Endothelial cell of umbilical vein (primary cell): ENCODE results near the gene SSBP3. TPM values are rescaled to one million over a fixed set of nuclear protein-coding genes. Genes with fewer than 3 reads are reported as not detected.

Experiments used
- BruUV-seq: library from RNA; stranded (reverse); fragments of 400-500 nt; replicated peaks from 2 replicates; lab custom pipeline; 2021; lab: Mats Ljungman, UMichigan
- CTCF ChIA-PET: fragments of 300-600, 350-600 bp; sonication (Branson Sonifier 250); formaldehyde crosslinking; loops from one replicate; lab custom pipeline; 2021; ENCODE audit warnings: antibody characterized with exemption, inconsistent platforms; lab: Charles Lee
- POLR2A ChIA-PET: fragments of 300-600, 350-600 bp; sonication (Branson Sonifier 250); formaldehyde crosslinking; loops from one replicate; lab custom pipeline; 2021; ENCODE audit warnings: antibody characterized with exemption, inconsistent platforms; lab: Charles Lee
- DNase-seq: peaks from one replicate; pipeline ENCODE4 v3.0.0-alpha.2; 2011; ENCODE audit warnings: low read depth, low spot score
- FAIRE-seq: peaks from 2 replicates; lab custom pipeline; 2011; peaks lifted over from hg19 to GRCh38; lab: Jason Lieb, UNC
- H2AFZ ChIP-seq: 2 replicates; pipeline ENCODE4 v1.6.0; 2012; ENCODE audit warnings: low read depth, low read length, control low read depth, inconsistent platforms
- H3K27ac ChIP-seq: 2 replicates; pipeline ENCODE4 v1.5.1; 2011; ENCODE audit warnings: low read depth, mild to moderate bottlenecking, control low read depth, low read length, moderate library complexity; ENCODE audit not compliant: insufficient read depth
- H3K27me3 ChIP-seq, 2 experiments: 2 replicates each; pipeline versions ENCODE4 v1.6.0 to v1.6.1; 2011; ENCODE audit warnings: low read length in 2 of 2, mixed read lengths in 1 of 2; ENCODE audit not compliant: control insufficient read depth in 2 of 2, insufficient read depth in 2 of 2
- H3K36me3 ChIP-seq, 2 experiments: 2 replicates in 1 of 2; 3 replicates in 1 of 2; pipeline ENCODE4 v1.5.1; 2011; ENCODE audit warnings: low read length in 2 of 2, mild to moderate bottlenecking in 1 of 2, moderate library complexity in 1 of 2; ENCODE audit not compliant: control insufficient read depth in 2 of 2, insufficient read depth in 2 of 2; ENCODE audit errors: extremely low read depth in 1 of 2
- H3K4me1 ChIP-seq: 3 replicates; pipeline ENCODE4 v1.5.1; 2011; ENCODE audit warnings: mild to moderate bottlenecking, low read length; ENCODE audit not compliant: control insufficient read depth, insufficient read depth; ENCODE audit errors: extremely low read depth
- H3K4me2 ChIP-seq: 2 replicates; pipeline ENCODE4 v1.6.1; 2011; ENCODE audit warnings: low read length, control low read depth, mixed read lengths; ENCODE audit not compliant: insufficient read depth
- H3K4me3 ChIP-seq, 3 experiments: fragments of 200-600 bp in 1 of 3; sonication (generic), shearing (Covaris generic) in 1 of 3; replicated peaks in 1 of 3; 2 replicates each; pipeline ENCODE4 v1.5.1; 2011 to 2016; ENCODE audit warnings: control low read depth in 3 of 3, low read length in 3 of 3, mild to moderate bottlenecking in 2 of 3, inconsistent platforms in 1 of 3, low read depth in 1 of 3, moderate library complexity in 1 of 3; ENCODE audit not compliant: insufficient read depth in 1 of 3
- H3K79me2 ChIP-seq: 2 replicates; pipeline ENCODE4 v1.6.0; 2012; ENCODE audit warnings: low read length, inconsistent platforms; ENCODE audit not compliant: control insufficient read depth, insufficient read depth
- H3K9ac ChIP-seq: replicated peaks from 2 replicates; pipeline ENCODE3; 2011; ENCODE audit warnings: low read length, control low read depth; ENCODE audit not compliant: insufficient read depth; ENCODE audit errors: extremely low read depth
- H3K9me1 ChIP-seq: replicated peaks from 3 replicates; pipeline ENCODE4 v1.6.0; 2011; ENCODE audit warnings: mild to moderate bottlenecking, low read length; ENCODE audit not compliant: control insufficient read depth, insufficient read depth; ENCODE audit errors: extremely low read depth
- H3K9me3 ChIP-seq: replicated peaks from 2 replicates; pipeline ENCODE4 v1.5.1; 2012; ENCODE audit warnings: low read length, inconsistent platforms; ENCODE audit not compliant: control insufficient read depth, insufficient read depth
- H4K20me1 ChIP-seq: replicated peaks from 2 replicates; pipeline ENCODE3; 2011; ENCODE audit warnings: mild to moderate bottlenecking, low read length; ENCODE audit not compliant: control insufficient read depth, insufficient read depth; ENCODE audit errors: extremely low read depth
- CTCF ChIP-seq, 2 donors: IDR thresholded peaks; 1 replicate in 1 of 2; 2 replicates in 1 of 2; pipeline ENCODE4 v1.5.1; 2011; ENCODE audit warnings: low read length in 2 of 2, mild to moderate bottlenecking in 2 of 2, moderate library complexity in 2 of 2, control low read depth in 1 of 2, inconsistent platforms in 1 of 2, low read depth in 1 of 2; ENCODE audit not compliant: insufficient read depth in 1 of 2; ENCODE audit errors: extremely low read depth in 1 of 2
- EZH2 ChIP-seq: IDR thresholded peaks from 2 replicates; pipeline ENCODE4 v1.6.1; 2012; ENCODE audit warnings: borderline replicate concordance, low read depth, mild to moderate bottlenecking, moderate library complexity, low read length, inconsistent platforms; ENCODE audit not compliant: severe bottlenecking
- FOS ChIP-seq: IDR thresholded peaks from 2 replicates; pipeline ENCODE4 v1.6.1; 2011; ENCODE audit warnings: mild to moderate bottlenecking, low read length, moderate library complexity, borderline replicate concordance; ENCODE audit not compliant: insufficient read depth
- MAX ChIP-seq: IDR thresholded peaks from 2 replicates; pipeline ENCODE4 v1.6.1; 2011; ENCODE audit not compliant: insufficient read depth, insufficient read length
- dilution Hi-C: fragments of 300-500 bp; cut with MboI; formaldehyde crosslinking; loops from one replicate; pipeline ENCODE4 v1.15.0; 2019; ENCODE audit warnings: low sequenced_read_pairs; ENCODE audit not compliant: extremely low pct_ligation_motif_present
- intact Hi-C: fragments of 100-400 bp; cut with micrococcal nuclease; formaldehyde crosslinking; loops from one replicate; pipeline ENCODE4 v1.10.0; 2022
- polyA plus RNA-seq, 4 experiments: library from polyadenylated mRNA; depleted of rRNA in 3 of 4; stranded (reverse) in 3 of 4; unstranded in 1 of 4; fragments of >200 nt; gene quantifications; 2 replicates each; pipeline versions ENCODE4 v1.2.1 to v1.2.3, GENCODE V29; 2011 to 2012; ENCODE audit warnings: missing spikeins in 1 of 4
- total RNA-seq: library from RNA; stranded (reverse); gene quantifications from 2 replicates; pipeline ENCODE4 v1.2.3, GENCODE V29; 2021

Gene SSBP3
- total and polyA plus RNA-seq, 2 donors (not counting 3 experiments of a cell fraction or from before 2014, with no cell fraction given): 44.9 to 59.4 TPM

- H3K9me1 ChIP-seq: no peaks in the 10 kb centered on the region
- dilution Hi-C loops: no loop called here
- ChIA-PET POLR2A (no interaction called here), CTCF (interaction anchor here (0.6 kb wide), 1 partner anchor 119 kb away, joined by 3 read pairs; the partner anchor contains the start of gene SSBP3)
- H3K27ac ChIP-seq: peak overlapping the region; percentile 65
- no peaks in the 10 kb centered on the region for H4K20me1 ChIP-seq
- intact Hi-C loops: no loop called here
- H3K36me3 ChIP-seq: no peaks in the 10 kb centered on the region
- BruUV-seq: no TSS peak
- H3K4me1 ChIP-seq: peaks cover 11% of the 10 kb centered on the region
- FAIRE-seq (peak; percentile 82), DNase-seq (peak; percentile 65)
- no peak overlapping the region for H3K9ac ChIP-seq
- no peak overlapping the region for H3K4me2 ChIP-seq
- H3K79me2 ChIP-seq: peaks cover 24% of the 10 kb centered on the region
- no peaks in the 10 kb centered on the region for H3K27me3 ChIP-seq
- no peak for TF ChIP-seq EZH2
- TF ChIP-seq CTCF (IDR thresholded peaks at IDR 0.05; ENCODE audit: extremely low read depth in 1 of 2, insufficient read depth in 1 of 2, low read depth in 1 of 2, low read length in 2 of 2): no peak
- TF ChIP-seq MAX: peak; percentile 35
- TF ChIP-seq FOS: no peak
- no peak overlapping the region for H3K4me3 ChIP-seq
- H3K9me3 ChIP-seq: no peaks in the 10 kb centered on the region
- H2AFZ ChIP-seq: no peak overlapping the region
These were observed 119.0 kb downstream of the SSBP3 start for GRCh38 chr1:54287176-54287650.
